Measurements from ENCODE around the gene MED27.
A peak's percentile ranks its signal among the peaks of the same experiment; 100 is the strongest.

Gene MED27, protein sequence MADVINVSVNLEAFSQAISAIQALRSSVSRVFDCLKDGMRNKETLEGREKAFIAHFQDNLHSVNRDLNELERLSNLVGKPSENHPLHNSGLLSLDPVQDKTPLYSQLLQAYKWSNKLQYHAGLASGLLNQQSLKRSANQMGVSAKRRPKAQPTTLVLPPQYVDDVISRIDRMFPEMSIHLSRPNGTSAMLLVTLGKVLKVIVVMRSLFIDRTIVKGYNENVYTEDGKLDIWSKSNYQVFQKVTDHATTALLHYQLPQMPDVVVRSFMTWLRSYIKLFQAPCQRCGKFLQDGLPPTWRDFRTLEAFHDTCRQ

DNA sequence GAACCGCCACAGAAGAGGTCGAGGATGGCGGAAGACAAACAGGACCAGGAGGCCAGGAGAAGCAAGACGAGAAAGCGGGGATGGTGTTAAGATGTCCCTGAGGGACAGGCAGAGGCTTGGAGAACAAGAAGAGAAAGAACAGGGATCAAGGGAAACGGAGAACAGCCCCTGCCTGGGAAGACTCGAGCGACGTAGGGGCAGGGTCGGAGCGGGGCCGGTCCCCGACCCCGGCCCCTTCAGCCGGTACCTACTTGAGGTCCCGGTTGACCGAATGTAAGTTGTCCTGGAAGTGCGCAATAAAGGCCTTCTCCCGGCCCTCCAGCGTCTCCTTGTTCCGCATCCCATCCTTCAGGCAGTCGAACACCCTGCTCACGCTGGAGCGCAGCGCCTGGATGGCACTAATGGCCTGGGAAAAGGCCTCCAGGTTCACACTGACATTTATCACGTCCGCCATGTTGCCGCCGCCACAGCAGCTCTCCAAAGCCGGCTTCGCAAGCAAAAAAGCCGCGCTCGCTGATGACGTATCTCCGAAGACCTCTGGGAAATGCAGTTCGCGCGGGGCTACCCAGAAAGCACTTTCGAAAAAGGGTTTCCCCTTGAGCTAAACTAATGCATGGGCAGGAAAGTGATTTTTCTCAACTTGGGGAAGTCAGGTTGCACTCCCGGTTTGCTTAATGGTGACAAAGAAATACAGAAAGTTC, at the start of gene MED27:
Gene MED27, minus strand, starts transcription at position 477 of the 701 bp plus-strand sequence. Its CDS starts 23 bp downstream, at position 454.
- TF ChIP-seq, protein P1, sequence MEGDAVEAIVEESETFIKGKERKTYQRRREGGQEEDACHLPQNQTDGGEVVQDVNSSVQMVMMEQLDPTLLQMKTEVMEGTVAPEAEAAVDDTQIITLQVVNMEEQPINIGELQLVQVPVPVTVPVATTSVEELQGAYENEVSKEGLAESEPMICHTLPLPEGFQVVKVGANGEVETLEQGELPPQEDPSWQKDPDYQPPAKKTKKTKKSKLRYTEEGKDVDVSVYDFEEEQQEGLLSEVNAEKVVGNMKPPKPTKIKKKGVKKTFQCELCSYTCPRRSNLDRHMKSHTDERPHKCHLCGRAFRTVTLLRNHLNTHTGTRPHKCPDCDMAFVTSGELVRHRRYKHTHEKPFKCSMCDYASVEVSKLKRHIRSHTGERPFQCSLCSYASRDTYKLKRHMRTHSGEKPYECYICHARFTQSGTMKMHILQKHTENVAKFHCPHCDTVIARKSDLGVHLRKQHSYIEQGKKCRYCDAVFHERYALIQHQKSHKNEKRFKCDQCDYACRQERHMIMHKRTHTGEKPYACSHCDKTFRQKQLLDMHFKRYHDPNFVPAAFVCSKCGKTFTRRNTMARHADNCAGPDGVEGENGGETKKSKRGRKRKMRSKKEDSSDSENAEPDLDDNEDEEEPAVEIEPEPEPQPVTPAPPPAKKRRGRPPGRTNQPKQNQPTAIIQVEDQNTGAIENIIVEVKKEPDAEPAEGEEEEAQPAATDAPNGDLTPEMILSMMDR (IDR thresholded peaks at IDR 0.05; ENCODE audit: low read depth, low read length), result no peak
- in situ Hi-C loops (cut with HindIII; ENCODE audit: low sequenced_read_pairs), result no loop called here
- H3K4me3 ChIP-seq (ENCODE audit: low read depth, low read length), result peak within 1 kb of the TSS; percentile 82
- DNase-seq (ENCODE audit: low read depth, low spot score), result peak; percentile 89

DNA sequence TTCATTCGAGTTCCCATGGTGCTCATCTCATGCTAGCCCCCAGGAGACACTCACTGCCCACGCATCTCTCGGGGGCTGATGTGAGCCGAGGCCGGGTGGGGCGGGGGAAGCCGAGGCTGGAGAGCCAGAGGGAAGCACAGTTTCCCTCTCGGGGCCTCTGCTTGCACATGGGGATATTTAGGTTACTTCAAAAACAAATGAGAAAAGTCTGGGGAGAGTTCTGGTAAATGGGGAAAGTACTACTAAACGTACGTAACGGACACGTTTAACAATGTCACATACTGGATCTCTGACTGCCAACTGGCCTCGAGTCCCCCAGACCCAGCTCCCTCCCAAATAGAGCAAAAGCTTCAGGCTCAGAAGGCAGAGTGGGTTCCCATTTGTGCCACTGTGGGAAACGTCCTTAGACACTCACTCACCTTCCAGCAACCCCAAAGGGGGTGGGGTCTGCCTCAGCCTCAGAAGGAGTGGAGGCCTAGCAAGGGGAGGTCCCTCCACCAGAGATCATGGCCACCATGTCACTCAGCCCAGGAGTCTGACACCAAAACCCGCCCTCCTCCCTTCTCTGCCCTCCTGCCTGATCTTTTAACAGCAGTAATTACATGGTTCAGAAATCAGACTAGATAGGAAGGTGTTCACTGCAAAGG, 48.3 kb upstream of the MED27 start:
- DNase-seq (ENCODE audit: low read depth, low spot score), result no peak
- TF ChIP-seq, protein P1 (IDR thresholded peaks at IDR 0.05; ENCODE audit: low read depth, low read length), result no peak
- in situ Hi-C loops (cut with HindIII; ENCODE audit: low sequenced_read_pairs), result no loop called here
- no peak overlapping the region for H3K4me3 ChIP-seq (ENCODE audit: low read depth, low read length)

DNA sequence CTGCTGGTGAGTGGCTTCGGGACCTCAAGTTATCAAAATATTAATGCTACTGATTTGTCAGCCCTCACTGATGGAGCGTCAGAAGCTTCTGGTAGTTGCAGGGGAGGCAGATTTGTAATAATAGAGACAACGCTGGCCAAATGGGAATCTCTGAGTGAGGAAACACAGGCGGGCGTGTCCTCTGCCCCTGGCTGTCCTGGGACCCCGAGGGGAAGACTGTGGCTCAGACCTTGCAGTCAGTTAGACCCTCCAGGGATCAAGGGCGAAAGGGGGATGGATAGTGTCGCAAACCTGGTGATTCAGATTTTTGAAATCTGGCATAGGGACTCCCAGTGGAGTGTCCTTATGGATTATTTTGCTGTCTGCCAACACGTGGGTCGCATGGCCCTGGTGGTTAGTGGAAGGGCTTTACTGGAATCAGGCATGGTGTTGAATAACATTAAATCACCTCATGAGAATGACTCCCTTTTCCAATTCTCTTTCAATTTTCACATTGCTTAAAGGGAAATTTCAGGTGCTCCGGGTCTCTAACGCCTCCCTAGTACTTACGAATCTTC, 47.1 kb upstream of the MED27 start:
- no peak for DNase-seq (ENCODE audit: low read depth, low spot score)
- in situ Hi-C loops (cut with HindIII; ENCODE audit: low sequenced_read_pairs), result no loop called here
- TF ChIP-seq, protein P1 (IDR thresholded peaks at IDR 0.05; ENCODE audit: low read depth, low read length), result no peak
- no peak overlapping the region for H3K4me3 ChIP-seq (ENCODE audit: low read depth, low read length)

DNA sequence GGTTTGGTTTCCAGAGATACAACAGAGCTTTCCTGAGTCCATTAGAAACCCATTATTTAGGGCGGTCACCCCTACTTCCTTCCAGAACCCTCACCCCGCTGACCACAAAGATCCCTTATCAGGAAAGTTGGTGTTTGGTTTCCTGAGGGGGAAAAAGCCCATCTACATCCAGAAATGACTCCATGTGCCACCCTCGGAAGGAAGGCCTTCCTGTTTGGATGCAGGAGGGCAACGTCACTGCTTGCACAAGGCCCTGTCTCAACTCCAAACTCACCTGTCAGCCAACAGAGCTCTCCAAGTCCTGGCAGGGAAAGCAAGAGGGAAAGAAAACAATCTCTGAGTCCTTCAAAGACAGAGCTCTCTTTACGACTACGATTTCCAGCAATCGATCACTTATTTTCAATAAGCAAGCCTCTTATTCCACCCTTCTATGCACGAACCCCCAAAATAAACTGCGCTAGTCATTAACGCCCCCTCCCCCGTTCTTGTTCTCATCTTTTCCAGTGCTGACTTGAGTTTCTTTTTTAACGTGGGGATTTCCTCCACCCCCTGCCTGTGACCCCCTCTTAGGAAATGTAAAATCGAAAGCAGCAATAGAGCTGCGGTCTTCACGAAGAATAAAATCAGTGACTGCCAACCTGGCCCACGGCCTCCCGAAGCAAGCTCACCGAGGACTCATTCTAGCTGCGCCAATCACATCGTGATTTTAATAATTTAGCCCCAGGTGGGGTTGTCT, 46.4 kb upstream of the MED27 start:
- in situ Hi-C loops (cut with HindIII; ENCODE audit: low sequenced_read_pairs), result no loop called here
- H3K4me3 ChIP-seq (ENCODE audit: low read depth, low read length), result no peak overlapping the region
- TF ChIP-seq, protein P1 (IDR thresholded peaks at IDR 0.05; ENCODE audit: low read depth, low read length), result no peak
- no peak for DNase-seq (ENCODE audit: low read depth, low spot score)

DNA sequence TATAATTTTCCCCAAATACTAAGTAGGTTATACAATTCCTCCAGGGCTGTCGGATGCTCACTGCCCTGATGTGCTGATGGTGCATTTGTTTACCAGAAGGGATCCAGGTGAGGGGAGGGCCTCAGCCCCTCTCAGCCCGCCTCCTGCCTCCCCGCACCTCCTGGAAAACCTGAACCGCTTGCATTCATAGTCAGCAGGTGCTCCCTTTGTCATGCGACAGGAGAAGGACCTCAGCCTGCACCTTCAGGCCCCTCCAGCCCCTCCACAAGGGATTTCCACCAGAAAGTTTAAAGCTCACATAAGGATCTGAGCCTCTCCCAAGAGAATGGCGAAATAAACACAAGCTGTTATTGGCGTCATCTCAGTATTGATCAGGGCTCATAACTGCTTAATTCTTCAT, 45.7 kb upstream of the MED27 start:
- DNase-seq (ENCODE audit: low read depth, low spot score), result no peak
- H3K4me3 ChIP-seq (ENCODE audit: low read depth, low read length), result no peak overlapping the region
- TF ChIP-seq, protein P1 (IDR thresholded peaks at IDR 0.05; ENCODE audit: low read depth, low read length), result no peak
- in situ Hi-C loops (cut with HindIII; ENCODE audit: low sequenced_read_pairs), result no loop called here

DNA sequence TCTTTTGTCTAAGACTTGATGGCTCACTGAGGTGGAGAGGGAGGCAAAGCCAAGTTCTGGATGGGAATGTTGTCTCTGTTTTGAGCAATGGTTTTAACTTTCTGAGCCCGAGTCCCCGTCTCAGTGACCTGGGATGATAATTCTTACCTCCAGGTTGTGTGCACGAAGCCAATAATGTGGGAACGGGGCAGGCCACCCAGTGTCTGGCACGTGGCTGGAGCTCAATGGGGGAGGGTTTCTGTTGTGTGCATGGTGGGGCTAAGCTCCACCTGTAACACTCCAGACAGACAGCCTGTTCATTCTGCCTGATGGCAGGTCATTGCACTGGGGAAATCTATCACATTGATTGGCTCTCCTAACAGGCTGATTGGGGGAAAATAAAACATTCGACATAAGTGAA, 45.1 kb upstream of the MED27 start:
- no peak overlapping the region for H3K4me3 ChIP-seq (ENCODE audit: low read depth, low read length)
- TF ChIP-seq, protein P1 (IDR thresholded peaks at IDR 0.05; ENCODE audit: low read depth, low read length), result no peak
- in situ Hi-C loops (cut with HindIII; ENCODE audit: low sequenced_read_pairs), result no loop called here
- no peak for DNase-seq (ENCODE audit: low read depth, low spot score)
